GM23338 (cell line): Measurements from ENCODE around the gene F2RL3. TPM values are rescaled to one million over a fixed set of nuclear protein-coding genes. Genes with fewer than 3 reads are reported as not detected.

Experiments used
- ATAC-seq: fragments of 200-7000 bp; cut with Tn5 transposase; 3 replicates; pipeline ENCODE4 v1.9.1; 2020
- DNase-seq: peaks from one replicate; pipeline ENCODE4 v3.0.0-alpha.2; 2015; ENCODE audit warnings: low spot score
- H2AFZ ChIP-seq: fragments of 200-600 bp; sonication (generic); 2 replicates; pipeline ENCODE4 v1.8.0; 2016; ENCODE audit warnings: antibody characterized with exemption, mild to moderate bottlenecking, moderate library complexity
- H3F3A ChIP-seq: fragments of 200-600 bp; sonication (generic); replicated peaks from 2 replicates; pipeline ENCODE4 v1.8.0; 2017; ENCODE audit warnings: antibody characterized with exemption, mixed run types, low read depth
- H3K27ac ChIP-seq: fragments of 200-600 bp; sonication (generic); 2 replicates; pipeline ENCODE4 v1.6.1; 2016; ENCODE audit warnings: low read depth
- H3K27me3 ChIP-seq: fragments of 200-600 bp; sonication (generic); 2 replicates; pipeline ENCODE4 v1.8.0; 2016; ENCODE audit warnings: mild to moderate bottlenecking, mixed run types, moderate library complexity; ENCODE audit not compliant: insufficient read depth
- H3K36me3 ChIP-seq: fragments of 200-600 bp; sonication (generic); 2 replicates; pipeline ENCODE4 v1.8.0; 2016; ENCODE audit warnings: mild to moderate bottlenecking; ENCODE audit not compliant: insufficient read depth
- H3K4me1 ChIP-seq: fragments of 200-600 bp; sonication (generic); 2 replicates; pipeline ENCODE4 v1.8.0; 2016; ENCODE audit warnings: mild to moderate bottlenecking, moderate library complexity; ENCODE audit not compliant: insufficient read depth
- H3K4me2 ChIP-seq: fragments of 200-600 bp; sonication (generic); 2 replicates; pipeline ENCODE4 v1.7.1; 2017; ENCODE audit warnings: mixed run types
- H3K4me3 ChIP-seq: fragments of 200-600 bp; sonication (generic); 2 replicates; pipeline ENCODE4 v1.6.1; 2016; ENCODE audit warnings: mixed run types
- H3K79me2 ChIP-seq: fragments of 200-600 bp; sonication (generic); replicated peaks from 2 replicates; pipeline ENCODE4 v1.8.0; 2017; ENCODE audit warnings: mild to moderate bottlenecking; ENCODE audit not compliant: insufficient read depth
- H3K9me2 ChIP-seq: fragments of 200-600 bp; sonication (generic); 2 replicates; pipeline ENCODE4 v1.8.0; 2017; ENCODE audit not compliant: insufficient read depth
- H4K20me1 ChIP-seq: fragments of 200-600 bp; sonication (generic); replicated peaks from 2 replicates; pipeline ENCODE4 v1.8.0; 2017; ENCODE audit warnings: mild to moderate bottlenecking; ENCODE audit not compliant: insufficient read depth
- H3K27ac Mint-ChIP-seq: 2 replicates; pipeline ENCODE4 v1.8.0; 2020; ENCODE audit warnings: inconsistent platforms, mild to moderate bottlenecking, moderate library complexity, mixed read lengths
- H3K27me3 Mint-ChIP-seq: 3 replicates; pipeline ENCODE4 v1.8.0; 2022; ENCODE audit warnings: low read depth, mild to moderate bottlenecking, moderate library complexity, mixed read lengths, inconsistent platforms; ENCODE audit not compliant: insufficient read depth, poor library complexity
- H3K36me3 Mint-ChIP-seq: 3 replicates; pipeline ENCODE4 v1.8.0; 2021; ENCODE audit warnings: low read depth, mild to moderate bottlenecking, inconsistent platforms, moderate library complexity, mixed read lengths
- H3K4me1 Mint-ChIP-seq: 3 replicates; pipeline ENCODE4 v1.8.0; 2020; ENCODE audit warnings: mild to moderate bottlenecking, inconsistent platforms, mixed read lengths
- H3K4me3 Mint-ChIP-seq: 3 replicates; pipeline ENCODE4 v1.8.0; 2021; ENCODE audit warnings: moderate library complexity, mild to moderate bottlenecking, inconsistent platforms, mixed read lengths
- H3K9me3 Mint-ChIP-seq: 3 replicates; pipeline ENCODE4 v1.8.0; 2020; ENCODE audit warnings: moderate library complexity, mild to moderate bottlenecking, inconsistent platforms, mixed read lengths
- CREB1 ChIP-seq: fragments of 250-450 bp; sonication (Bioruptor Pico); IDR thresholded peaks from 2 replicates; pipeline ENCODE4 v1.5.0; 2020; ENCODE audit warnings: low read depth, mild to moderate bottlenecking, moderate library complexity
- EZH2phosphoT487 ChIP-seq: fragments of 200-600 bp; sonication (generic); IDR thresholded peaks from one replicate; pipeline ENCODE4 v1.8.1; 2018; ENCODE audit warnings: antibody characterized with exemption; ENCODE audit not compliant: unreplicated experiment
- JUNB ChIP-seq: IDR thresholded peaks from one replicate; pipeline ENCODE4 v1.6.1; 2016; ENCODE audit warnings: antibody characterized with exemption; ENCODE audit not compliant: unreplicated experiment
- NANOG ChIP-seq: IDR thresholded peaks from 2 replicates; pipeline ENCODE4 v1.6.1; 2016; ENCODE audit warnings: antibody characterized with exemption, borderline replicate concordance
- STAT1 ChIP-seq: IDR thresholded peaks from one replicate; pipeline ENCODE4 v1.6.1; 2016; ENCODE audit warnings: antibody characterized with exemption; ENCODE audit not compliant: unreplicated experiment
- ZNF114 ChIP-seq: fragments of 250-450 bp; sonication (Bioruptor Pico); IDR thresholded peaks from 2 replicates; pipeline ENCODE4 v1.5.0; 2020; ENCODE audit warnings: mild to moderate bottlenecking, moderate library complexity
- ZNF331 ChIP-seq: fragments of 250-450 bp; sonication (Bioruptor Pico); IDR thresholded peaks from 2 replicates; pipeline ENCODE4 v1.5.0; 2020; ENCODE audit warnings: low read depth, mild to moderate bottlenecking, moderate library complexity
- ZNF462 ChIP-seq: fragments of 250-450 bp; sonication (Bioruptor Pico); IDR thresholded peaks from 2 replicates; pipeline ENCODE4 v1.5.0; 2020; ENCODE audit warnings: mild to moderate bottlenecking, moderate library complexity
- polyA plus RNA-seq: library from polyadenylated mRNA; unstranded; fragments of >200 nt; fragmentation: Nextera tagmentation; extraction: Ambion mirVana; gene quantifications from 2 replicates; pipeline ENCODE4 v1.2.1, GENCODE V29; 2016
- total RNA-seq: library from RNA; depleted of rRNA; stranded (reverse); fragments of >200 nt; shearing (Covaris generic); gene quantifications from 2 replicates; pipeline ENCODE4 v1.2.3, GENCODE V29; 2014

F2RL3 gene
- total and polyA plus RNA-seq, 2 experiments from 2014 or later, result not detected

- TF ChIP-seq ZNF462 (no peak), JUNB (no peak), NANOG (no peak), ZNF331 (CRISPR knock-in tag) (no peak), ZNF114 (CRISPR knock-in tag) (no peak)
Measured at GRCh38 chr19:16853066-16853465, 35.7 kb upstream of the F2RL3 start (continued).

- Histone ChIP-seq H3K27ac (no peak overlapping the region), H3K9me2 (no peaks in the 10 kb centered on the region), H4K20me1 (peaks cover 4% of the 10 kb centered on the region), H3K27me3 (no peaks in the 10 kb centered on the region), H3K4me2 (no peak overlapping the region), H3K4me1 (no peaks in the 10 kb centered on the region), H3K36me3 (peaks cover 10% of the 10 kb centered on the region; the same call in 1 of the 2 replicates), H3K79me2 (no peaks in the 10 kb centered on the region), H3K4me3 (no peak overlapping the region), H3F3A (no peaks in the 10 kb centered on the region), H2AFZ (no peak overlapping the region)
- Mint-ChIP-seq H3K36me3 (peaks cover 56% of the 10 kb centered on the region), H3K4me3 (no peak overlapping the region), H3K4me1 (no peaks in the 10 kb centered on the region), H3K9me3 (no peaks in the 10 kb centered on the region), H3K27me3 (peaks cover 11% of the 10 kb centered on the region), H3K27ac (no peak overlapping the region)
- ATAC-seq, result no peak
- no peak for DNase-seq
- TF ChIP-seq ZNF114 (CRISPR knock-in tag) (no peak), STAT1 (no peak), ZNF462 (no peak), EZH2phosphoT487 (no peak), JUNB (no peak), NANOG (no peak), CREB1 (CRISPR knock-in tag) (no peak)
Measured at GRCh38 chr19:16856091-16856490, 32.7 kb upstream of the F2RL3 start.
